ENCODE measurements around the gene ADA. TPM values are rescaled to one million over a fixed set of nuclear protein-coding genes. Genes with fewer than 3 reads are reported as not detected.
"Not testable (repeated sequence)": the region's sequence is repeated elsewhere in the genome, so short reads cannot be mapped to it uniquely, and the experiment has no call there.

The ADA gene
- total and polyA plus RNA-seq, 5 donors from 2014 or later = 28.1 to 41.3 (median 38.3) TPM

DNA sequence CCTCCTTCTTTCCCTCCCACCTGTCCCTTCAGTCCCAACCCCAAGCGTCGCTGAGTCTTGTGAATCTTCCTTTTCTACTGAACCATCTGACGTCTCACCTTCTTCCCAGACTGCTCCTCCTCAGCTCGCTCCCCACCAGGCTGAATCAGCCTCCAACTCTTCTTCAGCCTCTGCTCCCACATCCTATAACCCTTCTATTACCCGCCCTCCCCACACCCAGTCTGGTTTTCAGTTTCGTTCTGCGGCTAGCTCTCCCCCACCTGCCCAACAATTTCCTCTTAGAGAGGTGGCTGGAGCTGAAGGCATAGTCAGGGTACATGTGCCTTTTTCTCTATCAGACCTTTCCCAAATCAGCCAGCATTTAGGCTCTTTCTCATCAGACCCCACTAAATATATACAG is 20.0 kb upstream of the ADA start:
- H3K27ac Mint-ChIP-seq; H3K9me3 Mint-ChIP-seq; H3K9me3 ChIP-seq (ENCODE audit: control insufficient read depth in 2 of 2, low read length in 2 of 2): not testable (repeated sequence)

DNA sequence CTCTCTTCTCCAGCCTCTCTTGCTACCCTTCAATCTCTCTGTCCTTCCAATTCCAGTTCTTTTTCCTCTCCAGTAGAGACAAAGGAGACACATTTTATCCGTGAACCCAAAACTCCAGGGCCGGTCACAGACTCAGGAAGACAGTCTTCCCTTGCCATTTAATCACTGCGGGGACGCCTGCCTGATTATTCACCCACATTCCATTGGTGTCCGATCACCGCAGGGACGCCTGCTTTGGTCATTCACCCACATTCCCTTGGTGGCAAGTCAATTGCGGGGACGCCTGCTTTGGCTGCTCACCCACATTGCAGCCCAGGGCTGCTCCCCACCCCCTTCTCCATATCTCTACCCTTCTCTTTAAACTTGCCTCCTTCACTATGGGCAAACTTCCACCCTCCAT is 19.4 kb upstream of the ADA start:
- DNase-seq; H3K27ac Mint-ChIP-seq; H3K27ac ChIP-seq (ENCODE audit: insufficient read depth, low read length, poor library complexity, severe bottlenecking); H3K27me3 Mint-ChIP-seq; H3K36me3 Mint-ChIP-seq; H3K4me1 ChIP-seq (ENCODE audit: control insufficient read depth, insufficient read depth, low read length, poor library complexity, severe bottlenecking); ATAC-seq (ENCODE audit: low read depth in 2 of 2); H3K9me3 Mint-ChIP-seq; H3K9me3 ChIP-seq (ENCODE audit: control insufficient read depth in 2 of 2, low read length in 2 of 2); H3K36me3 ChIP-seq (ENCODE audit: control insufficient read depth, insufficient read depth, low read length); H3K27me3 ChIP-seq (ENCODE audit: control insufficient read depth, insufficient read depth, low read length): not testable (repeated sequence)
- Mint-ChIP-seq H3K4me3 (peak overlapping the region in 3 of 4 donors; percentile 92 to 96 (median 95)), H3K4me1 (peaks cover 5 to 34% (median 26%) of the 10 kb centered on the region in 4 donors)
- H3K4me3 ChIP-seq (ENCODE audit: low read depth, low read length) = peak overlapping the region; percentile 79

More for the DNA sequence above, 20.0 kb upstream of the ADA start:
- not testable (repeated sequence) for H3K4me1 ChIP-seq (ENCODE audit: control insufficient read depth, insufficient read depth, low read length, poor library complexity, severe bottlenecking); H3K36me3 ChIP-seq (ENCODE audit: control insufficient read depth, insufficient read depth, low read length); H3K27me3 ChIP-seq (ENCODE audit: control insufficient read depth, insufficient read depth, low read length); H3K27me3 Mint-ChIP-seq; H3K36me3 Mint-ChIP-seq
- ATAC-seq (ENCODE audit: low read depth in 2 of 2) = peak; percentile 89 to 99
- DNase-seq = peak; percentile 18 to 88 (median 58)
- H3K27ac ChIP-seq (ENCODE audit: insufficient read depth, low read length, poor library complexity, severe bottlenecking) = peak overlapping the region; percentile 57
- H3K4me1 Mint-ChIP-seq = peaks cover 5 to 34% (median 25%) of the 10 kb centered on the region in 4 donors
- H3K4me3 ChIP-seq (ENCODE audit: low read depth, low read length) = peak overlapping the region; percentile 79
- peak overlapping the region in 3 of 4 donors; percentile 92 to 96 (median 95) for H3K4me3 Mint-ChIP-seq

DNA sequence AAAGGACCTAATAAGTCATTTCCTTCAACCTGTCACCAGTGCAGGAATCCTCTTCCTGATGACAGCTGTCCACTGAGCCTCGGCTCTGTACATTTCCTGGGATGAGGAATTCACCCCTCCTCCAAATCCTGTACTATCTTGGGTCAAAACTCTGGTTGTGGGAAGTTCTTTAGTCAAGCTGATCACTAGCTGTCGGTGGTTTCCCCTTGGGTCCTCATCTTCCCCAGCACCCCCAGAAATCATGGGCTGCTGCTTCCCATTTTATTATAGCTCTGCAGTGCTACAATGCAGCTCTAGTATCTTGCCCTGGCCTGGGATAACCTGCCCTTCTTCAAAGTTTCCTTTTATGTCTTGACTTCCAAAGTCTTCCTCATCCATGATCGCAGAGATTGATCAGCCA is 14.6 kb upstream of the ADA start:
- Histone ChIP-seq H3K27me3 (ENCODE audit: control insufficient read depth, insufficient read depth, low read length) (no peaks in the 10 kb centered on the region), H3K27ac (ENCODE audit: insufficient read depth, low read length, poor library complexity, severe bottlenecking) (no peak overlapping the region), H3K9me3 (ENCODE audit: control insufficient read depth in 2 of 2, low read length in 2 of 2) (no peaks in the 10 kb centered on the region), H3K4me1 (ENCODE audit: control insufficient read depth, insufficient read depth, low read length, poor library complexity, severe bottlenecking) (no peaks in the 10 kb centered on the region), H3K36me3 (ENCODE audit: control insufficient read depth, insufficient read depth, low read length) (no peaks in the 10 kb centered on the region), H3K4me3 (ENCODE audit: low read depth, low read length) (no peak overlapping the region)
- DNase-seq (no peak), ATAC-seq (ENCODE audit: low read depth in 2 of 2) (no peak)
- Mint-ChIP-seq H3K9me3 (peaks cover 0 to 2% (median 0%) of the 10 kb centered on the region in 7 donors), H3K27me3 (no peaks in the 10 kb centered on the region), H3K36me3 (peaks cover 7% of the 10 kb centered on the region), H3K27ac (no peak overlapping the region), H3K4me1 (peaks cover 10 to 19% (median 17%) of the 10 kb centered on the region in 4 donors), H3K4me3 (no peak overlapping the region)

DNA sequence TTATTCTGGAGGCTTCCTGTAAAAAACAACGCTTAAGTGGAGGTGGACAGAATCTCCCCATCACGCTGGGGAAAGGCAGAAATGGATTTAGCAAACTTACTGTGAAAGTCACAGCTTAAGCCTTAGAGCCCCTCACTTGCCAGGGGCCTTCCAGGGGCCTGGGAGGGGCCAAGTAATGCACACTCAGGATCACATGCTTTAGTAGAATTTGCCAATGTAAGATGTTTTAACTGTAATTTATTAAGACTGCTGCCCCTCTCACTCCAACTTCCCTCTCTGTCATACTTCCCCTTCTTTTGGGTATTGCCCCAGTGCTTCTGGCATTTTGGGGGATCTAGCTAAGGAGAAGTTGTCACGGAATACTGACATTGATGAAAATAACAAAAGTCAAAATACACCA is 12.6 kb upstream of the ADA start:
- DNase-seq = no peak
- H3K4me3 Mint-ChIP-seq = no peak overlapping the region
- H3K27ac ChIP-seq (ENCODE audit: insufficient read depth, low read length, poor library complexity, severe bottlenecking) = no peak overlapping the region
- H3K9me3 Mint-ChIP-seq = peaks cover 0 to 2% (median 0%) of the 10 kb centered on the region in 7 donors
- H3K27ac Mint-ChIP-seq = no peak overlapping the region
- H3K36me3 Mint-ChIP-seq = peaks cover 6% of the 10 kb centered on the region
- peaks cover 2 to 9% (median 5%) of the 10 kb centered on the region in 4 donors for H3K4me1 Mint-ChIP-seq
- no peaks in the 10 kb centered on the region for H3K27me3 ChIP-seq (ENCODE audit: control insufficient read depth, insufficient read depth, low read length)
- H3K4me1 ChIP-seq (ENCODE audit: control insufficient read depth, insufficient read depth, low read length, poor library complexity, severe bottlenecking) = no peaks in the 10 kb centered on the region
- no peaks in the 10 kb centered on the region for H3K27me3 Mint-ChIP-seq
- no peak for ATAC-seq (ENCODE audit: low read depth in 2 of 2)
- H3K9me3 ChIP-seq (ENCODE audit: control insufficient read depth in 2 of 2, low read length in 2 of 2) = no peaks in the 10 kb centered on the region
- H3K4me3 ChIP-seq (ENCODE audit: low read depth, low read length) = no peak overlapping the region
- H3K36me3 ChIP-seq (ENCODE audit: control insufficient read depth, insufficient read depth, low read length) = no peaks in the 10 kb centered on the region

DNA sequence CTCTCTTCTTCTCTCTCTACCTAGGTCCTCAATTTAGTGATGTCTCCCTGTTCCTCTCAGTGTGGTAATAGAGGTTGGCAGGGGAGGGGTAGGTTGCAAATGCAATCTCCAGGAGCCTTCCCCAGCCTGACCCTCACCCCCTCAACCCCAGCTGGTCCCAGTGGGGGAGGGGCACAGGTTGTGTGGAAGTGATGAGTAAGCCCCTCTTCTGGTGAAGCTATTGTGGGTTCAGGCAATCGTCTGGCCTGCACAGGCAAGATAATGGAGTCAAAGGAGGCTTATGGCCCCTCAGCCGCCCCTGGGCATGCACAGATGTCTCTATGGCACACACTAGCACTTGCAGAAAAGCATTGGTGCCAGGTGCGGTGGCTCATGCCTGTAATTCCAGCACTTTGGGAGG is 10.8 kb upstream of the ADA start:
- no peaks in the 10 kb centered on the region for H3K4me1 ChIP-seq (ENCODE audit: control insufficient read depth, insufficient read depth, low read length, poor library complexity, severe bottlenecking)
- DNase-seq (no peak), ATAC-seq (ENCODE audit: low read depth in 2 of 2) (no peak)
- no peaks in the 10 kb centered on the region for H3K27me3 Mint-ChIP-seq
- H3K27ac Mint-ChIP-seq = no peak overlapping the region
- peaks cover 9% of the 10 kb centered on the region for H3K36me3 Mint-ChIP-seq
- H3K4me1 Mint-ChIP-seq = peaks cover 0 to 9% (median 5%) of the 10 kb centered on the region in 4 donors
- no peak overlapping the region for H3K4me3 ChIP-seq (ENCODE audit: low read depth, low read length)
- H3K9me3 ChIP-seq (ENCODE audit: control insufficient read depth in 2 of 2, low read length in 2 of 2) = no peaks in the 10 kb centered on the region
- H3K4me3 Mint-ChIP-seq = no peak overlapping the region
- peaks cover 7% of the 10 kb centered on the region for H3K36me3 ChIP-seq (ENCODE audit: control insufficient read depth, insufficient read depth, low read length)
- H3K9me3 Mint-ChIP-seq = peaks cover 0 to 3% (median 0%) of the 10 kb centered on the region in 7 donors
- no peaks in the 10 kb centered on the region for H3K27me3 ChIP-seq (ENCODE audit: control insufficient read depth, insufficient read depth, low read length)
- no peak overlapping the region for H3K27ac ChIP-seq (ENCODE audit: insufficient read depth, low read length, poor library complexity, severe bottlenecking)

DNA sequence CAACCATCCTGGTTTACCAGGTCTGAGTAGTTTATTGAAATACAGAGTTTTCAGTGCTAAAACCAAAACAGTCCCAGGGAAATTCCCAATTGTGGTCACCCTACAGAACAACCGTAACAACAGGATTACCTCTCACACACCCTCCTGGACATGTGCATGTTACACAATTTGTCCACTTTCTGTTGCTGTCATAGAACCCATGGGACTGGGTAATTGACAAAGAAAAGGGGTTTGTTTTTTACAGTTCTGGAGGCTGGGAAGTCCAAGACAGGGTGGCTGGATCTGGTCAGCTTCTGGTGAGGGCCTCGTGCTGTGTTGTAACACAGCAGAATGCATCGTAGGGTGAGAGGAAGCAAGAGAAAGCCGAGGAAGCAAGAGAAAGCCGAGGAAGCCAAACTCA is 9.1 kb upstream of the ADA start:
- no peak for ATAC-seq (ENCODE audit: low read depth in 2 of 2)
- H3K36me3 Mint-ChIP-seq = peaks cover 9% of the 10 kb centered on the region
- H3K27ac Mint-ChIP-seq = no peak overlapping the region

DNA sequence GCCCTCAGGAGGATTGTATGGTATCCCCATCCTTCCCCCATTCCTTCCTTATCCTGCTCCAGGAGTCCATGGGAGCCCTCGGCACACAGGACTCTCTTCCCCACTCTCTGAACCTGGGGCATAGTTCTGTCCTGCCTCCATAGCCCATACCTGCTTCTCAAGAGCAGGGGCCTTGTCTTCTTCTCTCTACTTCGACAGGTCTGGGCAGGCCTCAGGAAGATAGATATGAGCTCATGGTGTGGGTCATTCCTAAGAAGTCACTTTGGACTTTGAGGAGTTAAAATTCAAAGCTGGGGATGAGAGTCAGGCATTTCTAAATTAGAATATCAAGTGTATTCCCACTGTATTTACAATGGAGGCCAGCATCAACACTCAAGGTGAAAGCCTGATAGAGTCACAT is 8.4 kb upstream of the ADA start:
- peaks cover 9% of the 10 kb centered on the region for H3K36me3 Mint-ChIP-seq
- no peak overlapping the region for H3K4me3 ChIP-seq (ENCODE audit: low read depth, low read length)
- H3K27ac Mint-ChIP-seq = peak overlapping the region in 1 of 3 donors; percentile 77
- H3K27ac ChIP-seq (ENCODE audit: insufficient read depth, low read length, poor library complexity, severe bottlenecking) = no peak overlapping the region
- H3K36me3 ChIP-seq (ENCODE audit: control insufficient read depth, insufficient read depth, low read length) = peaks cover 7% of the 10 kb centered on the region
- peaks cover 0 to 3% (median 0%) of the 10 kb centered on the region in 7 donors for H3K9me3 Mint-ChIP-seq
- H3K27me3 ChIP-seq (ENCODE audit: control insufficient read depth, insufficient read depth, low read length) = no peaks in the 10 kb centered on the region
- no peak for DNase-seq
- no peaks in the 10 kb centered on the region for H3K27me3 Mint-ChIP-seq
- H3K4me1 ChIP-seq (ENCODE audit: control insufficient read depth, insufficient read depth, low read length, poor library complexity, severe bottlenecking) = no peaks in the 10 kb centered on the region
- peak overlapping the region in 1 of 4 donors; percentile 41 for H3K4me3 Mint-ChIP-seq
- no peak for ATAC-seq (ENCODE audit: low read depth in 2 of 2)
- H3K4me1 Mint-ChIP-seq = peaks cover 0 to 5% (median 4%) of the 10 kb centered on the region in 4 donors
- H3K9me3 ChIP-seq (ENCODE audit: control insufficient read depth in 2 of 2, low read length in 2 of 2) = no peaks in the 10 kb centered on the region

More for the DNA sequence above, 9.1 kb upstream of the ADA start:
- H3K4me3 ChIP-seq (ENCODE audit: low read depth, low read length) = no peak overlapping the region
- Mint-ChIP-seq H3K27me3 (no peaks in the 10 kb centered on the region), H3K4me3 (no peak overlapping the region), H3K4me1 (peaks cover 0 to 5% (median 4%) of the 10 kb centered on the region in 4 donors), H3K9me3 (peaks cover 0 to 3% (median 0%) of the 10 kb centered on the region in 7 donors)
- H3K36me3 ChIP-seq (ENCODE audit: control insufficient read depth, insufficient read depth, low read length) = peaks cover 7% of the 10 kb centered on the region
- H3K4me1 ChIP-seq (ENCODE audit: control insufficient read depth, insufficient read depth, low read length, poor library complexity, severe bottlenecking) = no peaks in the 10 kb centered on the region
- no peaks in the 10 kb centered on the region for H3K27me3 ChIP-seq (ENCODE audit: control insufficient read depth, insufficient read depth, low read length)
- H3K9me3 ChIP-seq (ENCODE audit: control insufficient read depth in 2 of 2, low read length in 2 of 2) = no peaks in the 10 kb centered on the region
- DNase-seq = no peak
- H3K27ac ChIP-seq (ENCODE audit: insufficient read depth, low read length, poor library complexity, severe bottlenecking) = no peak overlapping the region

DNA sequence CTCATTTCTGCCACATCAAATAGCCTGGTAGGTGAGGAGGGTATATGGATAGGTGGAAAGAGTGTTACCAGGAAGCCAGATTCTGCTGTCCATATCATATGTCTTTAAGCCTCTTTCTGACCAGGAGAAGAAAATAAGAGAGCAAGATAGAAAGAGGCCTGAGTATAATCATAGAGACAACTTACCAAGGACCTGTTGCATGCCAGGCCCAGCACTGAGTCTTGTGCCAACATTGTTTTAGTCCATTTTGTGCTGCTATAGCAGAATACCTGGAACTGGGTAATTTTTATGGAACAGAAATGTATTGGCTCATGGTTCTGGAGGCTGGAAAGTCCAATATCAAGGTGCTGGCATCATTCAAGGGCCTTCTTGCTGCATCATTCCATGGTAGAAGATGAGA is 7.3 kb upstream of the ADA start:
- no peak overlapping the region for H3K27ac ChIP-seq (ENCODE audit: insufficient read depth, low read length, poor library complexity, severe bottlenecking)
- H3K9me3 ChIP-seq (ENCODE audit: control insufficient read depth in 2 of 2, low read length in 2 of 2) = no peaks in the 10 kb centered on the region
- ATAC-seq (ENCODE audit: low read depth in 2 of 2) = no peak
- peaks cover 0 to 4% (median 0%) of the 10 kb centered on the region in 4 donors for H3K4me1 Mint-ChIP-seq
- H3K27me3 ChIP-seq (ENCODE audit: control insufficient read depth, insufficient read depth, low read length) = no peaks in the 10 kb centered on the region
- H3K27me3 Mint-ChIP-seq = no peaks in the 10 kb centered on the region
- H3K4me3 Mint-ChIP-seq = no peak overlapping the region
- H3K36me3 Mint-ChIP-seq = peaks cover 9% of the 10 kb centered on the region
- peaks cover 7% of the 10 kb centered on the region for H3K36me3 ChIP-seq (ENCODE audit: control insufficient read depth, insufficient read depth, low read length)
- H3K4me3 ChIP-seq (ENCODE audit: low read depth, low read length) = no peak overlapping the region
- peaks cover 0 to 3% (median 0%) of the 10 kb centered on the region in 7 donors for H3K9me3 Mint-ChIP-seq
- H3K4me1 ChIP-seq (ENCODE audit: control insufficient read depth, insufficient read depth, low read length, poor library complexity, severe bottlenecking) = no peaks in the 10 kb centered on the region
- DNase-seq = no peak
- peak overlapping the region in 2 of 3 donors; percentile 21 to 66 for H3K27ac Mint-ChIP-seq

All from CD4-positive, CD25-positive, alpha-beta regulatory T cell (primary cell).